ENCODE data around the gene MAB21L3.
A peak's percentile ranks its signal among the peaks of the same experiment; 100 is the strongest.
"Not testable (repeated sequence)": the region's sequence is repeated elsewhere in the genome, so short reads cannot be mapped to it uniquely, and the experiment has no call there.

Gene MAB21L3

DNA sequence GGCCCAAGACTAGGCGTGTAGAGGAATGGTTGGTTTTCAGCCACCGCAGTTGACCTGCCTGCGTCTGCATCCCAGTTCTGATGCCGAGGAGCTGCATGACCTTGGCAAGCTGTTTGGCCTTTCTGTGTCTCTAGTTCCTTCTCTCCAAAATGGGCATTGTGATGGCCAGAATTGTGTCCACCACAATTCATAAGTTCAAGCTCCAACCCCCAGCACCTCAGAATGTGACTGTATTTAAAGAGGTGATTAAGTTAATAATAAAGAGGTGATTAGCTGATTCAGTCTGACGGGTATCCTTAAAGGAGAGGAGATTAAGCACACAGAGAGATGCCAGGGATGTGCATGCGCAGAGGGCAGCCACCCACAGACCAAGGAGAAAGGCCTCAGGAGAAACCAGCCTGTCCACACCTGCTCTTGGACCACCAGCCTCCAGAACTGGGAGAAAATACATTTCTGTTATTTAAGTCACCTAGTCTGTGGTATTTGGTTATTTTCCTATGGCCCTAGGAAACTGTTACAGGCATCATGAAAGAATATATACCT is 28.5 kb downstream of the MAB21L3 start:
- DNase-seq: no peak

DNA sequence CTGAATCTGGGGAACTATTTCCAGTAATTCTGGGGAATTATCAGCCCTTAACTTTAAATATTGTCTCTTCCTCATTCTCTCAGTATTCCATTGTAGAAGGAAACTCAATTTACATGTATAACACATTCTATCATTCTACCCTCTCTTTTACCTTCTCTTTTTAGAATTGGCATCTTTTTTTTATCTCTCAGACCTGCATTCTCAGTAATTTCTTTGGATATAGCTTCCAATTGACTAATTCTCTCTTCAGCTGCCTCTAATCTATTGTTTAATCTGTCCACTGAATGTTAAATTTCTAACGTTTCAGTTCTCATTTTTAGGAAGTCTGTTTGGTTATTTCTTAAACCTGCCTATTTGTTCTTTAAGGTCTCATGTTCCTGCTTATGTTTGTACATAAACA is 33.0 kb downstream of the MAB21L3 start:
- no peak for DNase-seq

DNA sequence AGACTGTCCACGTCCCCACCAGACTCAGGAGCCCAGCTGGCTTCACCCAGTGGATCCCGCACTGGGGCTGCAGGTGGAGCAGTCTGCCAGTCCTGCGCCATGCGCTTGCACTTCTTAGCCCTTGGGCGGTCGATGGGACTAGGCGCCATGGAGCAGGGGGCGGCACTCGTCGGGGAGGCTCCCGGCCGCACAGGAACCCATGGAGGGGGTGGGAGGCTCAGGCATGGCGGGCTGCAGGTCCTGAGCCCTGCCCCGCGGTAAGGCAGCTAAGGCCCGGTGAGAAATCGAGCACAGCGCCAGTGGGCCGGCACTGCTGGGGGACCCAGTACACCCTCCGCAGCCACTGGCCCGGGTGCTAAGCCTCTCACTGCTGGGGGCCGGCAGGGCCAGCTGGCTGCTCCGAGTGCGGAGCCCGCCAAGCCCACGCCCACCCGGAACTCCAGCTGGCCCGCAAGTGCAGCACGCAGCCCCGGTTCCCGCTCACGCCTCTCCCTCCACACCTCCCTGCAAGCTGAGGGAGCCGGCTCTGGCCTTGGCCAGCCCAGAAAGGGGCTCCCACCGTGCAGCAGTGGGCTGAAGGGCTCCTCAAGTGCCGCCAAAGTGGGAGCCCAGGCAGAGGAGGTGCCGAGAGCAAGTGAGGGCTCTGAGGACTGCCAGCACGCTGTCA is 35.4 kb downstream of the MAB21L3 start:
- DNase-seq: not testable (repeated sequence)

DNA sequence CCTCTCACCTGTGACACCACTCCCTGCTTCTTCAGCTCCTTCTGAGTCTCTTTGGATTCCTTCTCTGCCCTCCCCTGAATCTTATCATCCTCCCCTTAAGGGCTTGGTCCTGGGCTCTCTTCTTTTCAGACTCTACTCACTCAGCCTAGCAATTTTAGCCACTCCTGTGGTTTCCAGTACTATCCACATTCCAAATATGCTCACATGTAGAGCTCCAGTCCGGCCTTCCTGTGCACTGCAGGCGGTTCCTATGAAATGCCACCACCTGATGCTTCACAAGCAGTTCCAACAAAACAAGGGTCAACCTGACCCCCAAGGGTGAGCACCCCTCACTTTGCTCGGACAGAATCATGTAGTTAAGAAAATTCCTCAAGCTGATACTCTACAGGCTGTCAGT is 35.9 kb downstream of the MAB21L3 start:
- no peak for DNase-seq

DNA sequence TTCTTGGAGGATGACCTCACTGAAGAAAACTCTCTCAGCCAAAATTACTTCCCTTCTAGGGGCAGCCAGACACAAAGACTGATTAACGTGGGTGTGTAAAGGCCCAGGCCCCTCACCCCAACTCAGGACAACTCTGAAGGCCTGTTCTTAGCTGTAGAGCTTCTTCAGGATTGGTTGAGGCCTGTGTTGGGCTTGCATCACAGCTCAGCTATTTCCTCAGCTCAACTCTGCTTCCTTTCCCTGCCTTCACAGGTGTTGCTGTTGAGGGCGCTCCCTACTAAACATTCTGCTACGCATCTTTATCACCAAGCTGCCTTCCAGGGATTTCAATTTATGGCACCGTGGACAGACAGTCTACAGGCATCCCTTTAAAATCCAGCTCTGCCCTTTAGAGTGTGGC is 36.8 kb downstream of the MAB21L3 start:
- DNase-seq: no peak

DNA sequence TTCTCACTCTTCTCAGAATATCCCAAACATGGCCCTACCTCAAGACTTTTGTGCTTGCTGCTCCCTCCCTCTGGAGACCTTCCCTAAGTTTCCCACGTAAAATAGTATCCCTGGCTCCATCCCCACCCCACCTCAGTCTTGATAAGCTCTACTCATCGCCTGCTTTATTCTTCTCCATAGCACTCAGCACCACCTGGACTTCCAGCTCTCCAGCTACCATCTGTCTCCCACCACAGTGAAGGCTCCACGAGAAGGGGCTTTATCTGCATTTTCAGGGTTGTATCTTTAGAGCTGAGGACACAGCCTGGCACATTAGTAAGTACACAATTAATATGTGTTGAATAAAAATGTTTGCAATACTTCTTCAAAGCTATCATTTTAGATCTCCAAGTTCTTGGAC is 37.8 kb downstream of the MAB21L3 start:
- no peak for DNase-seq

DNA sequence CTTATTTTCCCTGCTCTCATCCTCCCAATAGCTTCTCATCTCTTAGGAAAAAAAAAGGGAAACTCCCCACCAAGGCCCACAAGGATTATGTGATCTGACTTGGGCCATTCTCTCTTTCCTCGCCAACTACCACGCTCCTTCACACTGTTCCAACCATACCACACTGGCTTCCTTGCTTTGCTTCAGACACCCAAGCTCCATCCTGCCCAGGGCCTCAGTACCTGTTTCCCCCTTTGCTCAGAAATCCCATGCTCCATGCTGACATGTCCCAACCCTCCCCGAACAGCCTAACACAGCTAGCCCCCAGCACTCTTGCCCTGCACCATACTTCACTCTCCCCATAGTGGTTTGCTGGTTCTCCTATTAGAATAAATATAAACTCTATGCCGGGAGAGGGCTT is 39.2 kb downstream of the MAB21L3 start:
- no peak for DNase-seq

DNA sequence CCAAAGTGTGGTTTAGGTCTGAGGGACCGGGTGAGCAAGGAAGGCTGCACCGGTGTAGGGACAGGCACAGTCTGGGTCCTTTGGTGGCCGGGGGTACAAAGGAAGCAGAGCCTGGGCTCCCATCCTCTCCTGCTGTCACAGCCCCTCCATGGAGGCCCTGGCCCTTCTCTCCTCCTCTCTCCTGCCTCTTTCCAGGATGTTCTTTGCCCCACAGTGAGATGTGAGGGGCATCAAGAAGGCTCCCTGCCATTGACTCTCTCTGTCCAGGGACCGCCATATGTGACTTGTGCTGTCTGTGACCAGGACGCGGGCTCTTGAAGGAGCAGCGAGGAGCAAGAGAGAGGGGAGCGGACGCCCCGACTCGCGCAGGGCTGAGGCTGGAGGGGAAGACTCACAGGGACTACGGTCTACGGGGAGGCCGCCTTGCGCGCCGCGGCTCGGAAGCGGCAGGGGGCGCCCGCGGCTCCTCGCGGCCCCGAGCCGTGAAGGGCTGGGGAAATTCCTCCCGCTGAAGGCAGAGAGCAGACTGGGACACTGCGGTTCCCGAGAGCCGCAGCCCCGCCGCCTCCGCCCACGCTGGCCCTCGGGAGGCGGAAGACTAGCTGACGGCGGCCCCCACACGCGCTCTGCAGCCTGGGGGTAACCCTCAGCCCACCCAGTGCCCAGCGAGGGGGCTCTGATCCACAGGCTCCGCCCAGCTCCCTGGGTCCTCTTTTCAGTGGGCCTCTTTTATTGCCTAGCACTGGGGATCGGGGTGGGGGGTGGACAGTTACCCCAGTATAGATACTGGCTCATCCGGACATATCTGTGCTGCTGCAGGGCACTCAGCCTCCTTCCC is 40.8 kb downstream of the MAB21L3 start:
- DNase-seq: peak; percentile 66

DNA sequence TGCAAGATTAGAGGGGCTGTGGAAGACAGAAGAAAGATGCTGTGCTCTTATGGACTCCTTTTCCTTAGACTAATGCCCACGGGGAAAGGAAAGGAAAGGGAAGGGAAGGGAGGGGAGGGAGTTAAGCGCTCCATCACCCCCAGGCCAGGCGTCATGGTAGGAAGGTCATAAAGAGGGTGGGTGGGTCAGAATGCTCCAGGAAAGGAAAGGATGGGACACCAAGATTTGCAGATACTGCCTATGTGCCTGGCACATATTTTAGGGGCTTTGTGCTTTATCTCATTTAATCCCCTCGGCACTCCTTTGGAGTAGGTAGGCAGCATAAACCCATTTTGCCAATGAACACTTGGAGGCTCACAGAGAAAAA is 41.4 kb downstream of the MAB21L3 start:
- no peak for DNase-seq

DNA sequence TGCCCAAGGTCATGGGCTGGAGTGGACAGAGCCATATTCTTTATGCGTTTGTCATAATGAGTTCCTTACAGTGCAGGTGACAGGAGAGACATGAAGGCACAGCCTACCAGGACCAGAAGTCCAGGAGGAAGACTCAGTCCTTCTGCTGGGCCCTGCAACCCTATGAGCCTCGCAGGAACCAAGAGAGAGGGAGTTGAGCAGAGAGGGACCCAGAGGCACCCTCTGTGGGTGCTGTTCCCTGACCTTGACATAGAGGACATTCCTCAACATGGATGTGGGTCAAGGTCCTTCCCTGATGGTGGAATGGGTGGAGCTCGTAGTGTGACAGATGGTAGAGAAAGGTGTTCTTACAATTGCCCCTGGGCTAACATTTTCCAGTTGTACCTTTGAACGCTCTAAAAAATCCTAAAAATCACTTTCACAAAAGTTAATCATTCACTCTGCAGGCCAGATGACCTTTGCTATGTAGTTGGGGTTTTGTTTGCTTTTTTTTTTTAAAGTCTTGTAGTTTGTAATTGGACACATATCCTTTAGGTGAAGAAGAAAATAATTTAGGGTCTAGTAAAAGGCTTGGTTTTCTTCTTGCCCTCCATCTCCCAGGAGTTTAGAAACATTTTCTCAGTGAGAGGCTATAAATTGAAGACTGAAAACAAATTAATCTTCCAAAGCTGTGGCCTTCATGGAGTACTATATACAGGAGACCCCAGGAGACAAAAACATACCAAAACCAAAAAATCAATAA is 41.9 kb downstream of the MAB21L3 start:
- no peak for DNase-seq

DNA sequence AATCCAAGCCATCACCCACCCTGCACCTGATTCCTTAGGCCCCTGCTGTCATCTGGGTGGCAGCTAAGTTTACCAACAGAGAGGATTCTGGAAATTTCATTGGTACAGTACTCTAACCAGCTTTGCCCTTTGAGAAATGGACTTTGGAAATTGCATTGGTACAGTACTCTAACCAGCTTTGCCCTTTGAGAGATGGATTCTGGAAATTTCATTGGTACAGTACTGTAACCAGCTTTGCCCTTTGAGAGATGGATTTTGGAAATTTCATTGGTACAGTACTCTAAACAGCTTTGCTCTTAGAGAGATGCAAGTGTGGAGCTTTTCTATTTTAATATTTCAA is 42.5 kb downstream of the MAB21L3 start:
- DNase-seq: no peak

DNA sequence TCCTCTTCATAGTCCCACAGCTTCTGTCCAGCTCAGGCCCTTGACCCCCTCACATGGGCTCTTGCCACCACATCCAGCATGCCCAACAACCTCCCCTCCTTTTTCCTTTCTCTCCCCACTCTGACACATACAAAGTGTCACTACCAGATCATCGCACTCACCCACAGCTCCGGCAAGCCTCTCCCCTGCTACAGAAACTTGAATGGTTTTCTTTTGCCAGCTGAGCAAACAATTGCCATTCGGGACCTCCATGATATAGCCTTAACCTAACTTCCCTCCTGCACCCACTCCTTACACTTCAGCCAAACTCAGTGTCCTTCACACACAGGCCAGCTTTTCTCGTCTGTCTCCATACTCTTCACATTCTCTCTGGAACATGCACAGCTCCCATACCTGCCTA is 43.3 kb downstream of the MAB21L3 start:
- no peak for DNase-seq

DNA sequence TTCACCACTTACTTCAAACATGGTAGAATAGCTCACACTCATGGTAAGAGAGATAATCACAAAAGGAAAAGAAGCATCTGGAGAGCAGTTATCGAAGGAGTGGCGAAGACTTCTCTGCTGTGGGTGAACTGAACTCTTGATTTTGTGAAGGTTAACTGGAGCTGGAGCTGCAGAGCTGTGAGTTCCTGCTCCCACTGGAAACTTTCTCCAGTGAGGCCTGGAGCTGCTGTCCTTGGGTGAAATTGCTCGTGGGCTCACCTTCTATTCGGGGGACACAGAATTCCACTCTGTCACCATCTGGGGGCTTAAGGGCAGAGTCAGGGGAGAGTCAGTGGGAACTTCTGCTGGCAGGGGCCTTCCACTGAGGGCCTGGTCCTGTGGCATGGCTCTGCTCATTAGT is 45.9 kb downstream of the MAB21L3 start:
- DNase-seq: no peak

DNA sequence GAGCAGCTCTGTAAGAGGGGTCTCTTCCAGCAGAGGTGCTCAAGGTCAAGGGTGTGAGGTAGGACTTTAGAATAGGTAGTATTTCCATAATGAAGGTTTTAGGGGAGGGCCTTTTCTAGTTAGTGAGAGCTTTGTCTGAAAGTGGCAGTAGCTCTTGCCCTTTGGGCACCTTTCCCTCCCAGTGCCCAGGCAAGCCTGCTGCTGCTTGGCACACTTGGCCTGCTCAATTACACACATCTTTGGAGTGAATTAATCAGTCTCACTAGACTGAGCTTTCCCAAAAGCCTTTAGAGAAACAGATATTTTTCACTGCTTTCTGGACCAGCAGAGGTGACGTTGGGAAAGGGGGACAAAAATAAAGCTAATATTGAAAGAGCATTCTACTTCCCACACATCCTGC is 48.0 kb downstream of the MAB21L3 start:
- no peak for DNase-seq

DNA sequence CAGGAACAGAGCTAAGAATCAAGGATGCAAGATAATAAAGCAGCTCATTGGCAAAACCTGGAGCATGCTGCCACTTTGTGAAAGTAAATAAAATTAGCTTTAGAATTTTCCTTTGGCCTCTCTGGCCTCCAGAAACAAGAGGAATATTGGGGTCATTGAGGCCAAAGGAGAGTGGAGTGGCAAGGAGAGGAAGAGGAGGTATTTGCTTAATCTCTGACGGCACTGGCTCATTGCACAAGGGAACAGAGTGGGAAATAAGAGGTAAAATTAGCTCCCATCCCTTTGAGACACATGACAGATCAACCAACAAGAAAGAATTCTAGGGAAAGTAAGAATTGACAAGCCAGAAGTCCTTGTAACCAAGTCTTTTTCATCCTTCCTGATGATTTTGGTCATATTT is 48.4 kb downstream of the MAB21L3 start:
- DNase-seq: no peak

DNA sequence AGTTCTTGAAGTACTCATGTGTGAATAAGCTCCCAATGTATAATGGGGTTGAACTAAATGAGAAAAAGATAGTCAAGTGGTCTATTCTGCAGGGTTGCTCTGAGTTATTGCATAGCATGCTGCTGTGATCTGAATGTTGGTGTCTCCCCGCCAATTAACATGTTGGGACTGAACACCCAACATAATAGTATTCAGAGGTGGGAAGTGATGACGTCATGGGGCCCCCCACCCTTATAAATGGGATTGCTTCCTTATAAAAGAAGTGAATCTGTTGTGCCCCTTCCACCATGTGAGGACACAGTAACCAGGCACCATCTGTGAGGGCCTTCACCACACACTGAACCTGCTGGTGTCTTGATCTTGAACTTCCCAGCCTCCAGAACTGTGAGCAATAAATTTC is 50.2 kb downstream of the MAB21L3 start:
- no peak for DNase-seq

DNA sequence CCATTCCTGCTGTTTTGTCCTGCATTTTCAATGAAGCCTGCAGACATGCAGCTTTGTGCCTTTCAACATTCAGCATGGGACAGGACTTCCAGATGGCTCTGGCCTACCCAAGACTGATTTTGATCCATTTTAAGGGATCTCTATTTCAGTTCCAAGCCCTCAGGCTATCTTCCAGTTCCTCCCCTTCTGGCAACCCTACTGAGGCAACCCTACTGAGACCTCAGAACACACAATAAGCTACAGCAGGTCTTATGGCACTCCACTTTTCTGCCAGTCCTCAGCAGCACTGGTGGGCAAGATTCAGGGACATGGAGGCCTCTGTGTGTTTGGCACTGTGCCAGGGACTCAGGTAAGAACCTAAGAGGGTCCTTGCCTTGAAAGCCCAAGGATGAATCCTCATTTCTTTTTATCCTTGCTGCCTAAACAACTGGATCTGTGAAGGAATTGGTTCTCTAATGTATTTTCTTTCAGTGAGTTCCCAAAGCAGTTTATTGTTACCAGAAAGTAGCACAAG is 50.7 kb downstream of the MAB21L3 start:
- no peak for DNase-seq

DNA sequence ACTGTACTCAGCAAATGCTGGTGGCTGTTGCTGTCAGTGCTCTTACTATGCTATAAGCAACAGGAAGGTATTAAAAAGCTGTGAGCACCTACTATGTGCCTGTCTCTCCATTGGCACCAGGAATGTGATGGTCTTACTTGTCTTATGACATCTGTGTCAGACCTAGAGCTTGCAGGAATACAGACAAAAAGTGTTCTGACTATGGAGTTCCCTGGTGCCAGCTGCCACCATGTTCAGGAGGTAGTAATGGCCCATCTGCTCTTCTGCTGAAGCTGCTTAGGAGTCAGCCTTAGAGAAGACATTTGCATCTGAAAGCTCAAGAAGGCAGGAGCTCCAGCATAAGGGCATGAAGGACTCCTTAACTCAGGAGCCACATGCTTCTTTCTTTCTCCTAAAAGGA is 52.3 kb downstream of the MAB21L3 start:
- DNase-seq: no peak

DNA sequence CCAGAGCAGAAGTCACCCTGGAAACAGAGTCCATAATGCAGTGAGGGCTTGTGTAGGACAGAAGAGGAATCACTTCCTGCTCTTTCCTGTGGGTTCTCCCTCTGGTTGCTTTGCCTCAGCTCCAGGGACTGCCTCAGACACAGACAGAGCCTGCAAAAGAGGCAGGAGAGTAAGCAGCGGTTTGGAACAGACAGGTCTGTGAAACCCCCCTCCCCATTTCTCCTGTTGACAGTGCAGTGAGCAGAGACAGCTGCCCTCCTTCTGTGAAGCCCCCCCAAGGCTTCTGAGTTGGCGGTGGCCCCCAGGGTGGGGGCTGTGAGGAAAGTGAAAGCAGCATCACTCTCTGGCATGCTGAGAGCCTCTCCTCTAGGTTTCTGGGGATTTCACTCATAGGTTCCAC is 53.0 kb downstream of the MAB21L3 start:
- no peak for DNase-seq

DNA sequence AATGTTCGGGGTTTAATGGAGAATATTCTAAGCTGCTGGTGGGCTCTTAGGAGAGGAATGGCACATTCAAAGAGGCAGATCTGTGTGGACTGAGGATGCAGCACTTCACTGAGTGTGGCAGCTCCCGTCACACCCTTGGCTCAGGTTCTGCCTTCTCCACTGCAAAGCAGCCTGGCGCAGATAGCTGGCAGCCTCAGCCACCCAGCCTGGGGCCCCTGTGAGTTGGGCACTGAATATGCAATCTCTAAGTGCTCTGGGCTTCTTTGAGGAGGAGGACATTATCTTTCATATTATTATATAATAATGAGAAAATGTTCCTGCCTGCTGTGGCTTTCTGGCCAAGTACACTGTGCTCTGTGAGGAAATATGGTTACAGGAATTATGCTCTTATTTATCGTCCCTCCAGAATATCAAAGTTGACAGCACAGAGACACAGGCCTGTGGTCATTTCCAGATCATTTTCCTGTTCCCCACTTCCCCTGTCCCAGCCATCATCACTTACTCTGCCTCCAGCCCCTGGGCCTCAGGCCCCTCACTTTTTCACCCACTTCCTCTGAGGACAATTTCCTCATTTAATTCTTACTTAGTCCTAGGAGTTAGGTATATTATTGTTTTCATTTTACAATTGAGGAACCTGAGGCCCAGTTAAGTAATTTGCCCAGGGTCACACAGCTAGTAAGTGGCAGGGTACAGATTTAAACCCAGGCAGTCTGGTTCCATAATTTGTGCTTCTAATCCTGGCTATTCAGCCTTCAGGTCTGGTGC is 53.6 kb downstream of the MAB21L3 start:
- DNase-seq: no peak

DNA sequence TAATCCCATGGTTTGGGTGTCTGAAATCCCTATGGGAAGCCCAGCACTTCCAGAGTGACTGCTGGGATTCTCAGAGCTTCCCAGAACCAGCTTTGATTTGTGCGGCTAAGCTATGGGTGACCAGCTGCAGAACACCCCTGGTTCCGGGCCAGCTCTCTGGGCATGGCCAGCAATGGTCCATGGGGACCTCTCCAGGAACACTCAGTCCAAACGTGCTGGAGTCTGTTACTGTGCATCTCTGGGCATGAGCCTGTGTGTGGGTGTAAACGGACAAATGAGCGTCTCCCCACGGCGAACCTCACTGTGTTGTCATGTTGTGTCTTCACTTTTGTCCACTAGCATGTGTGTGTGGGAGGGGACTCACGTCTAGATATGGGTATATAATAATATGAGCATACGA is 54.4 kb downstream of the MAB21L3 start:
- no peak for DNase-seq

DNA sequence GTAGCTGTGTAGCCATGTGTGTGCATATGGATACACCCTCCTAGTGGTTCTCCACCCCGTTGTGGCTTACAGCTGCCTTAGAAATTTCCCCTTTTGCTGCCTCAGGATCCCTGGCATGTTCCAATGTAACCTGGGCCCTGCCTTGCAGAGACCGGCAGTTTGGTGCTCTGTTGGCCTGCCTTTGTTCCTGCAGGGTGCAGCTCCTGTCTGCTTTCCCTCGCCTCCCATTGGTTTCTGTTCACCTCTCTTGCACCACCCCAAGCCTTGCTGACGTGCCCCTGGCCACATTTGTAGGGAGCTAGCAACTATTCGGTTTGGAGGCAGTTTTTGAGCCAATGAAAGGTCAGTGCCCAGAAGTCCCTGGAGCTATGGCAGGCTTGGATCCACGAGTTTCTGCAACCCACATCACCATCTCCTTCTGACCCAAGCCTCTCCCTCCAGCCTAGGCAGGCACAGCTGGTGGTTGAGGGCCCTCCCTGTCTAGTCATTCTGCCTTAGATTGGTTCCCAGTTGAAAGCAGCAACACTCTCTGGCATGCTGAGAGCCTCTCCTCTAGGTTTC is 54.9 kb downstream of the MAB21L3 start:
- DNase-seq: no peak

DNA sequence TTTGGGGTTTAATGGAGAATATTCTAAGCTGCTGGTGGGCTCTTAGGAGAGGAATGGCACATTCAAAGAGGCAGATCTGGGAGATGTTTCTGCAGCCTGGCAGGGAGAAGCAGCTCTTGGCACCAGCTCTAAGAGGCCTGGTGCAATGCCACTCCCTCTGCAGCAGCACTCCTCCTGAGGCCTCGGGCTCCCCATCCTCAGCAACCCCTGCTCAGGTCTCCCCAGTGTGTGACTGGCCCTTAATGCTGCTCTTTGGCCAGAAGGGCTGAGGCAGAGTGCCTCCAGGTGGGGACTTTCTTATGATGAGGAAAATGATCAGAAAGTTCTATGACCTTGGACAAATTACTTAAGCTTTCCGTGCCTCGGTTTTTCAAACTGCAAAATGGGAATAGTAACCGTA is 55.5 kb downstream of the MAB21L3 start:
- no peak for DNase-seq

Measured in activated effector memory CD4-positive, alpha-beta T cell treated with Interleukin-2 at 50 U/mL for 16 hours (primary cell).